Hepatocyte (in vitro differentiated cells): Measurements from ENCODE around the gene CROCC.

ENCODE experiments used
- EZH2 ChIP-seq: fragments of 200-600 bp; sonication (generic); IDR thresholded peaks from 2 replicates; pipeline ENCODE4 v1.6.1; 2016; ENCODE audit warnings: antibody characterized with exemption, mild to moderate bottlenecking, borderline replicate concordance
- EZH2phosphoT487 ChIP-seq: fragments of 200-600 bp; sonication (generic); IDR thresholded peaks from one replicate; pipeline ENCODE4 v1.6.1; 2018; ENCODE audit warnings: antibody characterized with exemption, mild to moderate bottlenecking, low read depth, moderate library complexity; ENCODE audit not compliant: unreplicated experiment, severe bottlenecking
- TF ChIP-seq, protein P1 (sequence below): fragments of 200-600 bp; sonication (generic); IDR thresholded peaks from 2 replicates; pipeline ENCODE4 v1.5.1; 2016; ENCODE audit warnings: antibody characterized with exemption, mild to moderate bottlenecking; ENCODE audit not compliant: poor library complexity

DNA sequence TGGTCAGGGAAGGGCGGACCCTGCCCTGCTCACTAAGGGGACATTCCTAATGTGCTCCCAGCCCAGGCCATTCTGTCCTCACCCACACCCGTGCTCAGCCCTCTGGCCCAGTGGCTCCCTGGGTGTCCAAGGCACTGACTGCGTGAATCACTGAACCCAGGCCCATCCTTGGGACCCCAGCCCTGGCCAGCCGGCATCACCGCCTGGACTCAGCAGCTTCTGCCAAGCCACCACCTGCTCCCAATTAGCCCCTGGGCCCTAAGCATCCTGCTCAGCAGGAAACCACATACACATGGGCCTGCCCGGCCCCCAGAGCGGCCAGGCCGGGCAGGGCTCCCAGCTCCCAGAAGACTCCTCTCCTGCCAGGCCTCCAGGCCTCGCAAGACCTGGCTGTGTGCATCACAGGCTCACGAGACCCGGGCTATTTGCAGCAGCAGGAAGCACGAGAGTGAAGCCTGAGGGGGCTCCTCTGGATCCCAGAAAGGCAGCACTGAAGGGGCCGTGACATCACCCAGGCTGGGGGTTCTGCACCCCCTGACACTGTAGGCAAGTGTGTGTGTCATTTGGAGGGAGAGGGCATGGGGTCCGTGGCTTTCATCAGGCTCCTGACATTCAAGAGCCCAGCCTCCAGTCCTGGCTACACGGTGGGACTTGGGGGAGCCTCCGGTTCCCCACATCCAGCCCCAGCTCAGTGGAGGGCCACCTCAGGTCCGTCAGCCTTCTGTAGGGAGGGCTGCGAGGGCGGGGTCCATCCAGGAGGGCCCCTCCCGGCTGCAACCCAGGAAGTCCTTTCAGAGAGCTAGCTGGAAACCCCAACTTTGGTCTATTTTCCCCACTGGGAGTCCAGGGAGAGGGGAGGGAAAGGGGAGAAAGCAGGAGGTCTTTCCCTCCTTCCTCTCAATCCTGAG lies 57.1 kb downstream of the CROCC start:
- TF ChIP-seq, protein P1, sequence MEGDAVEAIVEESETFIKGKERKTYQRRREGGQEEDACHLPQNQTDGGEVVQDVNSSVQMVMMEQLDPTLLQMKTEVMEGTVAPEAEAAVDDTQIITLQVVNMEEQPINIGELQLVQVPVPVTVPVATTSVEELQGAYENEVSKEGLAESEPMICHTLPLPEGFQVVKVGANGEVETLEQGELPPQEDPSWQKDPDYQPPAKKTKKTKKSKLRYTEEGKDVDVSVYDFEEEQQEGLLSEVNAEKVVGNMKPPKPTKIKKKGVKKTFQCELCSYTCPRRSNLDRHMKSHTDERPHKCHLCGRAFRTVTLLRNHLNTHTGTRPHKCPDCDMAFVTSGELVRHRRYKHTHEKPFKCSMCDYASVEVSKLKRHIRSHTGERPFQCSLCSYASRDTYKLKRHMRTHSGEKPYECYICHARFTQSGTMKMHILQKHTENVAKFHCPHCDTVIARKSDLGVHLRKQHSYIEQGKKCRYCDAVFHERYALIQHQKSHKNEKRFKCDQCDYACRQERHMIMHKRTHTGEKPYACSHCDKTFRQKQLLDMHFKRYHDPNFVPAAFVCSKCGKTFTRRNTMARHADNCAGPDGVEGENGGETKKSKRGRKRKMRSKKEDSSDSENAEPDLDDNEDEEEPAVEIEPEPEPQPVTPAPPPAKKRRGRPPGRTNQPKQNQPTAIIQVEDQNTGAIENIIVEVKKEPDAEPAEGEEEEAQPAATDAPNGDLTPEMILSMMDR: no peak
- TF ChIP-seq EZH2phosphoT487 (no peak), EZH2 (no peak)
